ENCODE measurements around the gene HAUS8.

DNA sequence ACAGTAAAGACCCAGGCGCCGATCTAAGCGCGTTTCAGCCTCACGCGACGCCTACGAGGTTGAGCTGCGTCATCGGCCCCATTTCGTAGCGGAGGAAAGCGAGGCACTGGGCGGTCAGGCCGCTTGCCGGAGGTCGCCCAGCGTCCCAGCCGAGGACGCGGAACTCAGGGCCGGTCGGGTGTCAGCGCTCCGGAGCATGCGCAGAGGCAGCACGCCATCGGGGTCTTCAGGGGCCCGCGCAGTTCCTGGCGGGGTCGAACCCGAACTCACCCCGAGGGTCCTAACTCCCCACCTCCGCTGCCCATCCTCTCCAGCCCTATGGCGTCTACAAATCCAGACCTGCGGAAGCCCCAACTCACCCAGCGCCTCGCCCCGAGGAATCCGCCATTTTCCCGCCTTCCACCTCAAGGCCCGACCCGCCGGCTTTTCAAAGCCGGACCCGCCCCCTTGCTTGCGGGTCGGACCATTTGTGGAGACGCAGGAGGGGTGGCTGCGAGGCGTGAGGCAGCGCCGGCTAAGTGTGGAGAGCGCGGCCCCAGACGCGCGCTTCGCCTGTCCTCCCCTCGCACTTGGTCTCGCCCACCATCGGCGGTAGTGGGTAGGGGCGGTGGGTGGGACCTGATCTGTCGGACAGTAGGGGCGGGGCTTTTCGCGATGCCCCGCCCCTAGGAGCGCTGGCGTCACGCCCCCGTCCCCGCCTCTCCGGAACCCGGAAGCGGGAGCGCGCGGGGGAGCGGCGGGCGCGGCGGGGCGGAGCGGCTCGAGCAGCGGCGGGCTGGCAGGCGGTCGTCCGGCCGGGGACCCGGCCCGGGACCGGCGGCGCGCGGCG lies at the start of gene HAUS8, which contains the start of gene MYO9B:
- TF ChIP-seq, protein P1, sequence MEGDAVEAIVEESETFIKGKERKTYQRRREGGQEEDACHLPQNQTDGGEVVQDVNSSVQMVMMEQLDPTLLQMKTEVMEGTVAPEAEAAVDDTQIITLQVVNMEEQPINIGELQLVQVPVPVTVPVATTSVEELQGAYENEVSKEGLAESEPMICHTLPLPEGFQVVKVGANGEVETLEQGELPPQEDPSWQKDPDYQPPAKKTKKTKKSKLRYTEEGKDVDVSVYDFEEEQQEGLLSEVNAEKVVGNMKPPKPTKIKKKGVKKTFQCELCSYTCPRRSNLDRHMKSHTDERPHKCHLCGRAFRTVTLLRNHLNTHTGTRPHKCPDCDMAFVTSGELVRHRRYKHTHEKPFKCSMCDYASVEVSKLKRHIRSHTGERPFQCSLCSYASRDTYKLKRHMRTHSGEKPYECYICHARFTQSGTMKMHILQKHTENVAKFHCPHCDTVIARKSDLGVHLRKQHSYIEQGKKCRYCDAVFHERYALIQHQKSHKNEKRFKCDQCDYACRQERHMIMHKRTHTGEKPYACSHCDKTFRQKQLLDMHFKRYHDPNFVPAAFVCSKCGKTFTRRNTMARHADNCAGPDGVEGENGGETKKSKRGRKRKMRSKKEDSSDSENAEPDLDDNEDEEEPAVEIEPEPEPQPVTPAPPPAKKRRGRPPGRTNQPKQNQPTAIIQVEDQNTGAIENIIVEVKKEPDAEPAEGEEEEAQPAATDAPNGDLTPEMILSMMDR (IDR thresholded peaks at IDR 0.05; ENCODE audit: extremely low read depth in 1 of 2, insufficient read depth in 1 of 2, low read depth in 1 of 2, low read length in 2 of 2) = no peak
- TF ChIP-seq POLR2AphosphoS5 (IDR thresholded peaks at IDR 0.05; ENCODE audit: insufficient read depth, low read depth, low read length) (peak; percentile 94), MYC (IDR thresholded peaks at IDR 0.05; ENCODE audit: low read depth, low read length) (no peak)
